Epithelial cell of esophagus (primary cell): ENCODE data around the gene SGPL1.

ENCODE experiments used
- DNase-seq: peaks from one replicate; pipeline ENCODE4 v3.0.0; 2010; ENCODE audit warnings: low read depth
- H3K4me3 ChIP-seq: 2 replicates; pipeline ENCODE4 v1.5.1; 2011; ENCODE audit warnings: mild to moderate bottlenecking, low read length, control low read depth
- CTCF ChIP-seq: IDR thresholded peaks from 2 replicates; pipeline ENCODE4 v1.5.1; 2011; ENCODE audit warnings: low read depth, mild to moderate bottlenecking, low read length, control low read depth, inconsistent platforms; ENCODE audit not compliant: insufficient read depth; ENCODE audit errors: missing control alignments

The SGPL1 gene

GRCh38 chr10:70847659-70848360 is 32.1 kb downstream of the SGPL1 start:
- TF ChIP-seq CTCF: no peak
- no peak overlapping the region for H3K4me3 ChIP-seq
- DNase-seq: no peak

- TF ChIP-seq CTCF: no peak
- peak; percentile 13 for DNase-seq
These were observed 33.9 kb downstream of the SGPL1 start for GRCh38 chr10:70849582-70850016.

GRCh38 chr10:70850097-70850496 is 34.3 kb downstream of the SGPL1 start:
- TF ChIP-seq CTCF: no peak
- DNase-seq: no peak
- H3K4me3 ChIP-seq: no peak overlapping the region

More at GRCh38 chr10:70849582-70850016, 33.9 kb downstream of the SGPL1 start:
- H3K4me3 ChIP-seq: no peak overlapping the region

GRCh38 chr10:70851597-70852475 is 36.1 kb downstream of the SGPL1 start:
- TF ChIP-seq CTCF: no peak
- no peak overlapping the region for H3K4me3 ChIP-seq
- DNase-seq: no peak

- no peak for TF ChIP-seq CTCF
- DNase-seq: peak; percentile 50
- H3K4me3 ChIP-seq: no peak overlapping the region
These were observed 37.3 kb downstream of the SGPL1 start for GRCh38 chr10:70853038-70853437.

- H3K4me3 ChIP-seq: no peak overlapping the region
- TF ChIP-seq CTCF: no peak
- no peak for DNase-seq
These were observed 37.7 kb downstream of the SGPL1 start for GRCh38 chr10:70853457-70853856.

- TF ChIP-seq CTCF: no peak
- no peak for DNase-seq
- H3K4me3 ChIP-seq: no peak overlapping the region
These were observed 40.7 kb downstream of the SGPL1 start for GRCh38 chr10:70856454-70856853.
